Thoracic aorta (tissue), 2 donors: ENCODE results near the gene FBXW11. TPM values are rescaled to one million over a fixed set of nuclear protein-coding genes. Genes with fewer than 3 reads are reported as not detected.

Experiments
- ATAC-seq: fragments of 150-250 bp; one replicate; pipeline ENCODE4 v1.8.0; 2017; ENCODE audit warnings: low read depth; ENCODE audit not compliant: insufficient number of reproducible peaks, low FRiP score
- DNase-seq: peaks from one replicate; pipeline ENCODE4 v3.0.0-alpha.2; 2020; ENCODE audit warnings: low spot score
- H3K27ac ChIP-seq, 2 donors: fragments of 200-600 bp; sonication (generic); 1 replicate in 1 of 2; 2 replicates in 1 of 2; pipeline ENCODE4 v1.5.1; 2016; ENCODE audit warnings: mild to moderate bottlenecking in 2 of 2, moderate library complexity in 2 of 2
- H3K27me3 ChIP-seq: fragments of 200-600 bp; sonication (generic); replicated peaks from 2 replicates; pipeline ENCODE4 v1.6.0; 2016; ENCODE audit warnings: mild to moderate bottlenecking; ENCODE audit not compliant: insufficient read depth
- H3K36me3 ChIP-seq: fragments of 200-600 bp; sonication (generic); one replicate; pipeline ENCODE4 v1.5.1; 2016
- H3K4me1 ChIP-seq, 2 donors: fragments of 200-600 bp; sonication (generic); 1 replicate in 1 of 2; 2 replicates in 1 of 2; pipeline versions ENCODE4 v1.5.1 to v1.6.0; 2016; ENCODE audit warnings: low read depth in 2 of 2, mild to moderate bottlenecking in 1 of 2; ENCODE audit not compliant: control insufficient read depth in 1 of 2
- H3K4me3 ChIP-seq: fragments of 200-600 bp; sonication (generic); 2 replicates; pipeline ENCODE4 v1.5.1; 2016; ENCODE audit warnings: mild to moderate bottlenecking
- H3K9me3 ChIP-seq: fragments of 200-600 bp; sonication (generic); 2 replicates; pipeline ENCODE4 v1.5.1; 2016
- total RNA-seq, 2 donors: library from RNA; depleted of rRNA; stranded (reverse); fragments of >200 nt; gene quantifications; one replicate each; pipeline versions ENCODE4 v1.1.0 to v1.2.3, GENCODE V29; 2016
- TF ChIP-seq, protein P1 (sequence below): fragments of 200-600 bp; sonication (generic); IDR thresholded peaks from one replicate; pipeline ENCODE4 v1.5.1; 2019; ENCODE audit warnings: antibody characterized with exemption

Gene FBXW11
- total RNA-seq, 2 donors from 2014 or later = 77.8 to 91.2 TPM

GRCh38 chr5:171898879-171899278 is 107.6 kb downstream of the FBXW11 start:
- ATAC-seq = no peak
- no peak overlapping the region for H3K4me3 ChIP-seq
- TF ChIP-seq, protein P1, sequence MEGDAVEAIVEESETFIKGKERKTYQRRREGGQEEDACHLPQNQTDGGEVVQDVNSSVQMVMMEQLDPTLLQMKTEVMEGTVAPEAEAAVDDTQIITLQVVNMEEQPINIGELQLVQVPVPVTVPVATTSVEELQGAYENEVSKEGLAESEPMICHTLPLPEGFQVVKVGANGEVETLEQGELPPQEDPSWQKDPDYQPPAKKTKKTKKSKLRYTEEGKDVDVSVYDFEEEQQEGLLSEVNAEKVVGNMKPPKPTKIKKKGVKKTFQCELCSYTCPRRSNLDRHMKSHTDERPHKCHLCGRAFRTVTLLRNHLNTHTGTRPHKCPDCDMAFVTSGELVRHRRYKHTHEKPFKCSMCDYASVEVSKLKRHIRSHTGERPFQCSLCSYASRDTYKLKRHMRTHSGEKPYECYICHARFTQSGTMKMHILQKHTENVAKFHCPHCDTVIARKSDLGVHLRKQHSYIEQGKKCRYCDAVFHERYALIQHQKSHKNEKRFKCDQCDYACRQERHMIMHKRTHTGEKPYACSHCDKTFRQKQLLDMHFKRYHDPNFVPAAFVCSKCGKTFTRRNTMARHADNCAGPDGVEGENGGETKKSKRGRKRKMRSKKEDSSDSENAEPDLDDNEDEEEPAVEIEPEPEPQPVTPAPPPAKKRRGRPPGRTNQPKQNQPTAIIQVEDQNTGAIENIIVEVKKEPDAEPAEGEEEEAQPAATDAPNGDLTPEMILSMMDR = no peak

DNA sequence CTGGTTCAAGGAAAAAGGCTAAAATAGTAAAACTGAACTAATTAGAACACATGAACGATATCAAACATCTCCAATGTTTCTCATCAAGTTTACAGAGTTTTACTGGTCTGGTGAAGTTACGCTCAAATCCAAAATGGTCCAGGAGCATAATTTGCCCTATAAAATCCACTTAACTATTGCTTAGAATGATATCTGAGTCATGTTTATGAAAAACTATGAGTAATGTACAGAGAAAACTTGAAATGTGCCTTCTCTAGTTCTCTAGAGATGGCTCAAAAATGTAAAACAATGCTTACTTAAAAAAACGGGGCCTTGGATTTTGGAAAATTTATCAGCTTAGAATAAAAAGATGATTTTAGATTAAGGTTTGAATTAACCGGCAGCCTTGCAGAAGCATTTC is 108.1 kb downstream of the FBXW11 start:
- H3K27ac ChIP-seq = no peak overlapping the region
- H3K27me3 ChIP-seq = no peaks in the 10 kb centered on the region
- no peaks in the 10 kb centered on the region for H3K9me3 ChIP-seq
- ATAC-seq (no peak), DNase-seq (no peak)
- no peaks in the 10 kb centered on the region for H3K36me3 ChIP-seq
- no peak overlapping the region for H3K4me3 ChIP-seq
- TF ChIP-seq, protein P1 = no peak
- no peaks in the 10 kb centered on the region for H3K4me1 ChIP-seq

More at GRCh38 chr5:171898879-171899278, 107.6 kb downstream of the FBXW11 start:
- Histone ChIP-seq H3K4me1 (no peaks in the 10 kb centered on the region), H3K36me3 (no peaks in the 10 kb centered on the region), H3K27ac (no peak overlapping the region), H3K27me3 (no peaks in the 10 kb centered on the region), H3K9me3 (no peaks in the 10 kb centered on the region)
- DNase-seq = no peak

- no peak overlapping the region for H3K27ac ChIP-seq
- ATAC-seq = no peak
Measured at GRCh38 chr5:171897231-171897630, 109.2 kb downstream of the FBXW11 start.

DNA sequence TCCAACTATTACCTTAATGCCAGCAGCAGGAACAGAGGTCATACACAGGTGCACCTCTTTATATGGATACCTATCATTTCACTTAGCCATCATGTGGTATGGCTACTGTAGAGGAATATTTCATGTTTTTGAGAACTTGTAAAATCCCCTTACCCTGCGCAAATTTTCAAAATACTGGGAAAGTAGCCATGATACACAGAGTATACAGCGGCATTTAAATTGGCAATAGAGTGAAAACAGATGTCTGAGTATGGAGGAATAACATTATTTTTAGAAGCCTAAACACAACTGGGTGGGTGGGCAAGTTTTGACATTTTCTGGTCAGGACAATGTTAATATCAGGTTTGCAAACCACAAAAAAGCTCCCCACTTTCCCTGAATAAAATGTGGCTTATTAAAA is 111.4 kb downstream of the FBXW11 start:
- DNase-seq (no peak), ATAC-seq (no peak)
- TF ChIP-seq, protein P1 = no peak
- Histone ChIP-seq H3K27ac (no peak overlapping the region), H3K36me3 (peaks cover 2% of the 10 kb centered on the region), H3K4me3 (no peak overlapping the region), H3K4me1 (no peaks in the 10 kb centered on the region), H3K9me3 (no peaks in the 10 kb centered on the region), H3K27me3 (no peaks in the 10 kb centered on the region)

More at GRCh38 chr5:171897231-171897630, 109.2 kb downstream of the FBXW11 start:
- H3K4me1 ChIP-seq = no peaks in the 10 kb centered on the region
- no peaks in the 10 kb centered on the region for H3K36me3 ChIP-seq
- H3K27me3 ChIP-seq = no peaks in the 10 kb centered on the region
- TF ChIP-seq, protein P1 = no peak
- H3K4me3 ChIP-seq = no peak overlapping the region
- DNase-seq = no peak
- no peaks in the 10 kb centered on the region for H3K9me3 ChIP-seq

- ATAC-seq = no peak
- TF ChIP-seq, protein P1 = no peak
- DNase-seq = no peak
- H3K4me1 ChIP-seq = no peaks in the 10 kb centered on the region
- no peak overlapping the region for H3K4me3 ChIP-seq
- H3K27ac ChIP-seq = no peak overlapping the region
- no peaks in the 10 kb centered on the region for H3K9me3 ChIP-seq
- H3K36me3 ChIP-seq = peaks cover 4% of the 10 kb centered on the region
- H3K27me3 ChIP-seq = no peaks in the 10 kb centered on the region
Measured at GRCh38 chr5:171893290-171893886, 113.0 kb downstream of the FBXW11 start.
